Mesodermal cell (in vitro differentiated cells): Measurements from ENCODE around the gene CIB2. TPM values are rescaled to one million over a fixed set of nuclear protein-coding genes. Genes with fewer than 3 reads are reported as not detected.

Experiments used
- H3K27ac ChIP-seq: 2 replicates; pipeline ENCODE4 v1.7.0; 2013; ENCODE audit warnings: mild to moderate bottlenecking, low read depth, low read length, moderate library complexity; ENCODE audit not compliant: severe bottlenecking
- H3K36me3 ChIP-seq: 2 replicates; pipeline ENCODE4 v1.7.1; 2013; ENCODE audit warnings: mild to moderate bottlenecking, low read length, moderate library complexity; ENCODE audit not compliant: control insufficient read depth, insufficient read depth
- H3K4me1 ChIP-seq: one replicate; pipeline ENCODE4 v1.7.1; 2013; ENCODE audit warnings: mild to moderate bottlenecking, low read length; ENCODE audit not compliant: insufficient read depth, control insufficient read depth, poor library complexity, severe bottlenecking
- H3K4me3 ChIP-seq: 2 replicates; pipeline ENCODE4 v1.7.0; 2013; ENCODE audit warnings: low read length, control low read depth, mild to moderate bottlenecking; ENCODE audit not compliant: insufficient read depth, poor library complexity, severe bottlenecking; ENCODE audit errors: extremely low read depth
- H3K9me3 ChIP-seq: 2 replicates; pipeline ENCODE4 v1.7.1; 2013; ENCODE audit warnings: mild to moderate bottlenecking, low read length, moderate library complexity; ENCODE audit not compliant: control insufficient read depth
- WGBS, 2 experiments: methylation state at CpG; one replicate each; pipeline ENCODE4 v1.1.5; 2013; ENCODE audit warnings: missing lambda C conversion rate in 2 of 2; ENCODE audit not compliant: insufficient coverage in 2 of 2; 5-methylcytosine and 5-hydroxymethylcytosine counted together
- polyA plus RNA-seq, 2 experiments: library from polyadenylated mRNA; stranded (reverse); fragments of 50-300 nt; gene quantifications; one replicate each; pipeline ENCODE4 v1.2.3, GENCODE V29; 2013

Gene CIB2
- 30.6 TPM for polyA plus RNA-seq (2013, experiment 1 of 2)
- 27.2 TPM for polyA plus RNA-seq (2013, experiment 2 of 2)

DNA sequence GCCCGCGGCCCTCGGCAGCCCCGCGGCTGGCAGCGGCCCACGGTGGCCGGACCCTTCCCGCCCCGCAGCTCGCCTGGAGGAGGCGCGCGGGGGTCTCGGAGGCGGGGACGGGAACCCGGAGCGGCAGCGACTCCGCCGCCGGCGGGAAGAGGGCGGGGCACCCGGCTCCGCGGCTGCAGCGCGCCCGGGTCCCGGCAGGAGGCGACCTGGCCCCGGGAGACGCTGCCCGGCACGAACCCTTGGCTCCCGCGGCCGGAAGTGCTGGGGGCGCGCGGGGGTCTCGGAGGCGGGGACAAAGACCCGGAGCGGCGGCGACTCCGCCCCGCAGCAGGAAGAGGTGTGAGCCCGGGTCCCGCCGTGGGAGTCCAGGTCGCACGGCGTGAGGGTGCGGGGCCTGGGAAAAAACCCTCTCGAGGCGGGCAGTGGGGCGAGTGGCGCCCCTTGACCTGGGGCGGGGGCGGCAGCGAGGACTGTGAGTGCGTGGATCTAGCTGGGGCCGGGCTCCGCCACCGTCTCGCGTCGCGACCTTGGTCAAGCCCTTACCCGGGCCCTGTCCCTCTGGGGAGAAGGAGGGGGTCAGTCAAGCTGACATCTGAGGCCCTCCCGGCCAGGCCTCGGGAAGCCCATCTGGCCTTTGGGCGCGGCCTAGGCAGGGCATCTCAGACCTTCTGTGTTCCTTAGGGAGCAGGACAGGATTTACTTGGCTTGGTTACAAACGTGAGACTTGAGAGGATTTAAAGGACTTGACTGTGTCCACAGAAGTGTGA is at the start of gene CIB2:
Gene CIB2 (minus strand): TSS at position 151 of the 767 bp plus-strand sequence. CDS start 230 bp downstream, outside the sequence.
- Histone ChIP-seq H3K4me1 (no peaks in the 10 kb centered on the region), H3K4me3 (peak within 1 kb of the TSS; percentile 75), H3K36me3 (no peaks in the 10 kb centered on the region), H3K27ac (peak within 1 kb of the TSS; percentile 36), H3K9me3 (no peaks in the 10 kb centered on the region)
- 1% methylated on average over 58 to 75 of the region's 79 CpGs for WGBS, 2 experiments

DNA sequence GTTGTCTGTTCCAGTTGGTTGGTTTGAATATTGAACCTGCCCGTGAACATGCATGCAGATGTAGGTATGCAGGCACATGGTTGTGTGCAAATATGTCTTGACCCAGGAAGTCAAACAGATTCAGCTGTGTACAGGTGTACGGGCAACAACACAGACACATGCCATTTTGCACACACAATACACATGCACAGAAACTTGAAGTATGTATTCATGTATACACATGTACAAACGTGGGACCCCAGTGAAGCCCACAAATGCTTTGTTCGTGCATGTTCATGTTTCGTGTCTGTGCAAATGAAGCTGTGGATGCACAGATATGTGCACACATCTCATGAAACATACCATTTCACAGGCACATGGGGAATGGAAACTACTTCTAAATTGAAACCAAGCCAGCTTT is 48.7 kb upstream of the CIB2 start:
- H3K4me3 ChIP-seq = no peak overlapping the region
- no peaks in the 10 kb centered on the region for H3K4me1 ChIP-seq
- WGBS, 2 experiments = 96 to 100% methylated on average over 3 of the region's 5 CpGs
- H3K27ac ChIP-seq = no peak overlapping the region
- H3K9me3 ChIP-seq = no peaks in the 10 kb centered on the region
- H3K36me3 ChIP-seq = no peaks in the 10 kb centered on the region

DNA sequence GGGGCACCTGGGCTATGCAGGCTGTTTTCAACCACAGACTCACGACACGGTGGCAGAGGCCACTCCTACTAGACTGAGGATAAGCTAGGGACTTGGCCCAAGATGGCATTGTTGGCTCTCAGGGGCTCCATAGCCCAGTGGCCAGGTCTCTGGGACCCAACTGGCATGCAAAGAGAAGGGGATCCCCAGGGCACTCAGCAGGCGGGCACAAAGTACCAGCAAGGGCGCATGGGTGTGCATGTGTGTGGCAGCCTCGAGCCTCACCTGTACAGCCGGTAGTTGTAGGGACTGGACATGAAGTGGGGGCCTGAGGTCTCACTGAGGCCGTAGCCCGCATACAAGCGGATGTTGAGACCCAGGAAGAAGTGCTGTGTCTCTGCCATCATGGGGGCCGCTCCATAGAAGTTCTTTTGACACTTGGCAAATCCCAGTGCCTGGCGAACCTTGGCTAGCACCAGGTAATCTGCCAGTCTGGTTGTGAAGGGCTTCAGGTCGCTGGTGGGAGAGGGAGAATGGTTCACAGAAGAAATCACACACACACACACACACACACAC is 48.1 kb upstream of the CIB2 start:
- 90 to 93% methylated on average over 9 to 10 of the region's 12 CpGs for WGBS, 2 experiments
- H3K4me1 ChIP-seq = no peaks in the 10 kb centered on the region
- H3K27ac ChIP-seq = no peak overlapping the region
- H3K9me3 ChIP-seq = no peaks in the 10 kb centered on the region
- H3K36me3 ChIP-seq = no peaks in the 10 kb centered on the region
- H3K4me3 ChIP-seq = no peak overlapping the region

DNA sequence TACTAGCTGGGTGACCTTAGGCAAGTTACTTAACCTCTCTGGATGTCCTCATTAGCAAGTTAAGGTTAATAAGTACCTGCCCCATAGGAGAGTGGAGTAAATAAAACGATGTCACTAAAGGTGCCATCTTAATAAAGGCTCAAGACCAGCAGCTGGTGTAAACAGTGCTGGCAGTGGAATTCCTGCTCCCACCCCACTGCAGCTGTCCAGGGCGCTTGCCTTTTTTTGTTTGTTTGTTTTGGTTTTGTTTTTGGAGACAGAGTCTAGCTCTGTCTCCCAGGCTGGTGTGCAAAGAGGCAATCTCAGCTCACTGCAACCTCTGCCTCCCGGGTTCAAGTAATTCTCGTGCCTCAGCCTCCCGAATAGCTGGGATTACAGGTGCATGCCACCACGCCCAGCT is 46.8 kb upstream of the CIB2 start:
- no peaks in the 10 kb centered on the region for H3K36me3 ChIP-seq
- no peaks in the 10 kb centered on the region for H3K9me3 ChIP-seq
- WGBS, 2 experiments = 85 to 86% methylated on average over 4 to 5 of the region's 6 CpGs
- no peaks in the 10 kb centered on the region for H3K4me1 ChIP-seq
- H3K4me3 ChIP-seq = no peak overlapping the region
- no peak overlapping the region for H3K27ac ChIP-seq

DNA sequence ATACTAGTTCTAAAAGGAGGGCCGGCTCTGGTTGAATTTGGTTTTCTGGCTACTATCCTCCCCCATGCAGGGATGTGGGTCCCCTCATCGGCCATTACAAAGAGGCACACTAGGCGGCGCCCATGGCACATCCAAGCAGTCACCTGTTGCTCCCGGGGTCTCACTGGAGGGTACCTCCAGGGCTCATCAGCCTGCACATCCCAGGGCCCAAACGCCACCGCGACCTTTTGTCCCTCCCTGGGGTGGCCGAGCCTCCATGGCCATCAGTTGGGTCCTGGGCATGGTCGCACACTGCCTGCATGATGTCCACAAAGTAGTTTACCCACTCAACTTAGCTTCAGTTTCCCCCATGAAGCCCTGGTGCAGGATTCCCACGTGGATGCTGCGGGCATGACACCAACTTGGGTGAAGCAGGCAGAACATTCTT is 46.2 kb upstream of the CIB2 start:
- Histone ChIP-seq H3K9me3 (no peaks in the 10 kb centered on the region), H3K4me3 (no peak overlapping the region), H3K36me3 (no peaks in the 10 kb centered on the region), H3K27ac (no peak overlapping the region), H3K4me1 (no peaks in the 10 kb centered on the region)
- 17 to 23% methylated on average over 8 to 10 of the region's 12 CpGs for WGBS, 2 experiments

DNA sequence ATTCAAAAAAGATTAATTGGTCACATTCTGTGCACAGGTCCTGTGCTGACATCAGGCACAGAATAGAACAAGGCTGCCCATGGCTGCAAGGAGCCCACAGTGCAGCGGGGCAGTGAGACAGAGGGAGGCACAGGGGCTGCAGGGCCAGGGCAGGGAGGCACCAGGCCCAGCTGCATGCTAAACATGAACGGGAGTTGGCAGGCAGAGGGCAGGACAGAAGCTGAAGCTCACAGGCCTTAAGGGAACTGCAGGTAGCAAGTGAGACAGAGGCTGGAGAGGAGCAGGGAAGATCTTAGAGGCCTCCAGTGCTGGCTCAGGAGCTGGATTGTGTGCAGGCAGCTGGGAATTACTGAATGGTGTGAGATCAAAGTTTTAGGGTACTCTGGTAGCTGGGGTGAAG is 44.1 kb upstream of the CIB2 start:
- no peak overlapping the region for H3K27ac ChIP-seq
- whole genome bisulfite sequencing, 2 experiments = 89 to 95% methylated on average over 2 of the region's 2 CpGs
- no peaks in the 10 kb centered on the region for H3K9me3 ChIP-seq
- no peaks in the 10 kb centered on the region for H3K4me1 ChIP-seq
- H3K36me3 ChIP-seq = peaks cover 21% of the 10 kb centered on the region
- H3K4me3 ChIP-seq = no peak overlapping the region

DNA sequence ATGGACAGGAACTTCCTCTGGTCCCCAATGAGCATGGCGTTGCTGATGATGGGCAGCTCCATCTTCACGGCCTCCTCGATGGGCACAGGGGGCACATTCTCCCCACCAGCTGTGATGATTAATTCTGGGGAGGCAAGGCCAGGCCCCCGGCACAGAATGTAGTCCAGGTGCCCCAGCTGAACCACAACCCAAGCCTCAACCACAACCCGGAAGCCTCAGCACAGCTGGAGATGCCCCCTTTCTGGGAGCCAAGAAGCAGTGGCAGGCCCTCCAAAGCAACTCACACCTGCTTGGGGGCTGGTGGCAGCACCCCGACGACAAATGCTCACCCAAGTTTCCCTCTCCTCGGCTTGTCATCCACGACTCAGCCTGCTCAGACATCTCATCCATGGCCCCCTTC is 43.2 kb upstream of the CIB2 start:
- Histone ChIP-seq H3K36me3 (peaks cover 25% of the 10 kb centered on the region), H3K4me1 (no peaks in the 10 kb centered on the region), H3K9me3 (no peaks in the 10 kb centered on the region), H3K27ac (no peak overlapping the region), H3K4me3 (no peak overlapping the region)
- WGBS, 2 experiments = 84 to 89% methylated on average over 5 to 9 of the region's 9 CpGs

DNA sequence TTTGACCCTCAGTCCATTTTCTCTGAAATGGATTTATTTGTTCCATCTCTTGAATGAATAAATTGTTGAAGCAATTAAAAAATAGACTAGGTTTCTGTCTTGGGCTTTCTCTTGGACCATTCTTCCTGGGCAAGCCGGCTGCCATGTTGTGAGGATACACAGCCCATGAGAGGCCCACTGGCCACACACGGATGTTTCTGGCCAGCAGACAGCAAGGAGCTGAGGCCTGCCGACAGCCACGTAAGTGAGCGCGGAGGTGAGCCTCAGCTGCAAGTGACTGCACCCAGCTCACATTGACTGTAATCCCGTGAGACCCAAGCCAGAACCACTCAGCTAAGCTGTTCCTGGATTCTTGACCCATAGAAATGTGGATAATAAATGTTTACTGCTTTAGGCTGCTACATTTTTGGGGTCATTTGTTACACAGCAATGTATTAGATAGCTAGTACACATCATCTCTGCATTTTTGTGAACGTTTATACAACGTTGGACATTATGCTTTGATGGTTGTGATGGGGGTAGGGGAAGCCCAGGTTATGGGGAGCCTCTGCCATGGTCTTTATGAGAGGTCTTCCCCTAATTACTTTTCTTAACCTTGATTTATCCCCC is 40.7 kb upstream of the CIB2 start:
- H3K36me3 ChIP-seq = peaks cover 44% of the 10 kb centered on the region
- no peaks in the 10 kb centered on the region for H3K9me3 ChIP-seq
- H3K4me3 ChIP-seq = no peak overlapping the region
- 91 to 97% methylated on average over 7 of the region's 9 CpGs for WGBS, 2 experiments
- H3K4me1 ChIP-seq = no peaks in the 10 kb centered on the region
- no peak overlapping the region for H3K27ac ChIP-seq

DNA sequence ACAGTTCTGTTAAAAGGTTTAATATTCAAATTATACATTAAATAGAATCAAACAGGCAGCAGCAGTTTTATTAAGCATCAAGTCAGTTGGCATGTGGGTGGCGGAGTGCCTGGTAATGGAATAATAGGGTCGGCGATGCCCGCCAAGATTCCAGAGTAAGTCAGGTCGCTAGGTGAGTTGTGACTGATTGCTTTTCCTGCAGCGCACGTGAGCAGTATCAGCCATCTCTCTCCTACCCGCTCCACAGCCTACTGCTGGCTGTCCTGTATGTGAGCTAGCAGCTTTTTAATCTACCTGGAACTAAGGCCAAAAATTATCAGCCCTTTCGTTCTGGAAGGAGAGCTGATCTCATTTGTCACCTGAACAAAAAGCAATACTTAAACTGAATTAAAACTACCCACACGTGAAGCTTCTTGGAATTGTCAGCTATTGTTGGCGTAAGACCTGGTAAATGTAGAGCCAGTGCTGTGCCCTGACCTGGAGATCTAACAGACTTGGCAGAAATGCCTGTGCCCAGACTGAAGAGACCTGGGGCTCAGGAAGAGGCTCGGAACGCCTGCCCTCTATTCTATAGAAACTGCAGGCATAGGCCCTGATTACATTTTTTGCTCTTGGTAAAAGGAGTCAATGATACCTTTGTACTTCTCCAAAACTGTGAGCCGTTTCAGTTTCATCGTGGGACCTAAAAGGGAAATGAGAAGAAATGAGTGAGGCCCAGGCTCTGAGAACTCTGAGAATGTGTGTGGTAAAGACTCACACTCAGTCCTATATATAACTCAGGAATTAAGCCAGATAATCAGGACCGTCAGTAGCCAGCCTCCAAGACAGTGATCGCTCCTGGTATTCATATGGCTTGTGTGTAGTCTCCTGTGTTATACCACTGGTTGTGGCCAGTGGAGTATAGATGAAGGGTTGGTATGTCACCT is 39.9 kb upstream of the CIB2 start:
- H3K4me1 ChIP-seq = no peaks in the 10 kb centered on the region
- H3K9me3 ChIP-seq = no peaks in the 10 kb centered on the region
- no peak overlapping the region for H3K4me3 ChIP-seq
- no peak overlapping the region for H3K27ac ChIP-seq
- peaks cover 53% of the 10 kb centered on the region for H3K36me3 ChIP-seq
- 95% methylated on average over 12 to 15 of the region's 17 CpGs for WGBS, 2 experiments

DNA sequence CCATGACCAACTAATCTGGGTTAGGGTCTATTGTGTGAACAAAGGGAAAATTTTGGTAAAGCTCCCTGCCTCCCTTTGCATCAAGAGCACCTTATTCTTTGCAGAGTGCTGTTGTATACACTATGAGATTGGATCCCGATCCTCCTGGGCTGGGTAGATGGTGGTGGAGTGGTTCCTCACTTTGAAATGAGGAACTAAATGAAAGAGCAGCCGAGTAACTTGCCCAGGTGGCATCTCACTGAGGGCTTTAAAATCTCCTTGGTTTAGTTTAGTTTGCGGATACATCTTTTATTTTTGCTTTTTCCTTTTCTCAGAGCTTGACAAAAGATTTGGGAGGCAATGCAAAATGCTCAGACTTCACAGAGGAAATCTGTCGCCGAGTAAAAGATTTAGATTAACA is 37.4 kb upstream of the CIB2 start:
- Histone ChIP-seq H3K9me3 (no peaks in the 10 kb centered on the region), H3K4me3 (no peak overlapping the region), H3K4me1 (no peaks in the 10 kb centered on the region), H3K27ac (no peak overlapping the region), H3K36me3 (peaks cover 68% of the 10 kb centered on the region)
- 88 to 95% methylated on average over 4 of the region's 5 CpGs for WGBS, 2 experiments
